ENCODE data around the gene SIAH1. TPM values are rescaled to one million over a fixed set of nuclear protein-coding genes. Genes with fewer than 3 reads are reported as not detected.
"Not testable (repeated sequence)": the region's sequence is repeated elsewhere in the genome, so short reads cannot be mapped to it uniquely, and the experiment has no call there.

The SIAH1 gene
- total RNA-seq, 4 donors from 2014 or later: 21.6 to 31.0 (median 25.9) TPM

DNA sequence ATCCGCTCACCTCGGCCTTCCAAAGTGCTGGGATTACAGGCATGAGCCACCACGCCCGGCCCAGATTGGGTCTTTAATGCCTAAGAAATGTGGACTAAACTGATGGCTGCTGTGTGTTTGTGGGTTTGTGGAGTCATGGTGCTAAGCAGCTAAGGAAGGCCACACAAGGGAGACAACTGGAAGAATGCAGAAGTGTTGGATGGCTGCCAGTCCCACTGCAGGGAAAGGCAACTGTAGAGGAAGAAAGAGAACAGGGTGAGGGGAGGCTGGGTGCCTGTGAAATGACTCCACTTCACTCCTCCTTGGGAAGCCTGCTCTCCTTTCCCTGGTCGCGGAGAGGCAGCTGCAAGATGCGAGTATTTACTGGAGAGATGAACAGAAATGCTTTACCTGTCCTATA is 23.5 kb upstream of the SIAH1 start:
- no peak for DNase-seq (ENCODE audit: extremely low spot score)
- no peaks in the 10 kb centered on the region for H3K4me1 ChIP-seq
- no peaks in the 10 kb centered on the region for H3K9me3 ChIP-seq
- no peak overlapping the region for H3K27ac ChIP-seq (replicated peaks in 1 of 4)
- TF ChIP-seq EP300 (IDR thresholded peaks at IDR 0.05) (no peak), POLR2AphosphoS5 (IDR thresholded peaks at IDR 0.05) (no peak), POLR2A (IDR thresholded peaks at IDR 0.05; ENCODE audit: low read depth) (no peak)
- TF ChIP-seq, protein P1, sequence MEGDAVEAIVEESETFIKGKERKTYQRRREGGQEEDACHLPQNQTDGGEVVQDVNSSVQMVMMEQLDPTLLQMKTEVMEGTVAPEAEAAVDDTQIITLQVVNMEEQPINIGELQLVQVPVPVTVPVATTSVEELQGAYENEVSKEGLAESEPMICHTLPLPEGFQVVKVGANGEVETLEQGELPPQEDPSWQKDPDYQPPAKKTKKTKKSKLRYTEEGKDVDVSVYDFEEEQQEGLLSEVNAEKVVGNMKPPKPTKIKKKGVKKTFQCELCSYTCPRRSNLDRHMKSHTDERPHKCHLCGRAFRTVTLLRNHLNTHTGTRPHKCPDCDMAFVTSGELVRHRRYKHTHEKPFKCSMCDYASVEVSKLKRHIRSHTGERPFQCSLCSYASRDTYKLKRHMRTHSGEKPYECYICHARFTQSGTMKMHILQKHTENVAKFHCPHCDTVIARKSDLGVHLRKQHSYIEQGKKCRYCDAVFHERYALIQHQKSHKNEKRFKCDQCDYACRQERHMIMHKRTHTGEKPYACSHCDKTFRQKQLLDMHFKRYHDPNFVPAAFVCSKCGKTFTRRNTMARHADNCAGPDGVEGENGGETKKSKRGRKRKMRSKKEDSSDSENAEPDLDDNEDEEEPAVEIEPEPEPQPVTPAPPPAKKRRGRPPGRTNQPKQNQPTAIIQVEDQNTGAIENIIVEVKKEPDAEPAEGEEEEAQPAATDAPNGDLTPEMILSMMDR (IDR thresholded peaks at IDR 0.05): no peak
- H3K4me3 ChIP-seq: no peak overlapping the region
- H3K27me3 ChIP-seq: no peaks in the 10 kb centered on the region
- intact Hi-C loops (cut with DNase I): no loop called here
- WGBS: 93% methylated on average over 5 of the region's 7 CpGs
- no peaks in the 10 kb centered on the region for H3K36me3 ChIP-seq

DNA sequence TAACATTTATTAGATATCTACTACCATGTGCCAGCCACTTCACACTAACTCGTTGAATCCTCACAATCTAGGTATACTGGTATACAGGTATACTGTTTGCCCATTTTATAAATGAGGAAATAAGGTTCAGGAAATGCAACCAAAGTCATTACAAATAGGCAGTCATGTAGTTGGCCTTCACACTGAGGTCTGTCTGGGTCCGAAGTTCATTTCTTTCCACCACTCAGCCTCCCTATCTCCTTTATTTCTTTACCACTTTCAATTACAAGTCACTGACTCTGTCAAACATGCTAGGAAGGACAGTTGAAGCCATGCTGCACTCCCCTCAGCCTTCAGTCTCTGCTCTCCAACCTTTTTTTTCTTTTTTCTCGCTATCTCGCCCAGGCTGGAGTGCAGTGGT is 20.7 kb upstream of the SIAH1 start:
- no peak for DNase-seq (ENCODE audit: extremely low spot score)
- no peak overlapping the region for H3K27ac ChIP-seq (replicated peaks in 1 of 4)
- no peak overlapping the region for H3K4me3 ChIP-seq
- H3K4me1 ChIP-seq: no peaks in the 10 kb centered on the region
- no peaks in the 10 kb centered on the region for H3K36me3 ChIP-seq
- TF ChIP-seq POLR2A (IDR thresholded peaks at IDR 0.05; ENCODE audit: low read depth): no peak
- no peak for TF ChIP-seq POLR2AphosphoS5 (IDR thresholded peaks at IDR 0.05)
- TF ChIP-seq EP300 (IDR thresholded peaks at IDR 0.05): no peak
- TF ChIP-seq, protein P1 (IDR thresholded peaks at IDR 0.05): no peak
- no peaks in the 10 kb centered on the region for H3K9me3 ChIP-seq
- H3K27me3 ChIP-seq: no peaks in the 10 kb centered on the region
- WGBS: 97% methylated on average over 4 of the region's 4 CpGs
- intact Hi-C loops (cut with DNase I): no loop called here

DNA sequence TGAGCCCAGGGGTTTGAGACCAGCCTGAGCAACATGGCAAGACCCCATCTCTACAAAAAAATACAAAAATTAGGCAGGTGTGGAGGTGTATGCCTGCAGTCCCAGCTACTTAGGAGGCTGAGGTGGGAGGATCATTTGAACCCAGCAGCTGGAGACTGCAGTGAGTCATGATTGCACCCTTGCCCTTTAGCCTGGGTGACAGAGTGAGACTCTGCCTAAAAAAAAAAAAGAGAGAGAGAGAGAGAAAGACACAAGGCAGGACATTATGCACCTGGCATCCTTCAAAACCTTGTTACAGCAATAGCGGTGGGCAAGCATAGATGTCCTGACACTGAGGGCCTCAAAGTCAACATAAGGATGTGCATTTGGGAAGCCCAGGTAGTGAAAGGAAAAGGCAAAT is 19.9 kb upstream of the SIAH1 start:
- no peaks in the 10 kb centered on the region for H3K9me3 ChIP-seq
- H3K27ac ChIP-seq (replicated peaks in 1 of 4): no peak overlapping the region
- intact Hi-C loops (cut with DNase I): no loop called here
- 73% methylated on average over 1 of the region's 1 CpG for WGBS
- TF ChIP-seq, protein P1 (IDR thresholded peaks at IDR 0.05): no peak
- TF ChIP-seq EP300 (IDR thresholded peaks at IDR 0.05) (no peak), POLR2A (IDR thresholded peaks at IDR 0.05; ENCODE audit: low read depth) (no peak), POLR2AphosphoS5 (IDR thresholded peaks at IDR 0.05) (no peak)
- H3K36me3 ChIP-seq: no peaks in the 10 kb centered on the region
- H3K4me1 ChIP-seq: no peaks in the 10 kb centered on the region
- H3K27me3 ChIP-seq: no peaks in the 10 kb centered on the region
- H3K4me3 ChIP-seq: no peak overlapping the region
- no peak for DNase-seq (ENCODE audit: extremely low spot score)

DNA sequence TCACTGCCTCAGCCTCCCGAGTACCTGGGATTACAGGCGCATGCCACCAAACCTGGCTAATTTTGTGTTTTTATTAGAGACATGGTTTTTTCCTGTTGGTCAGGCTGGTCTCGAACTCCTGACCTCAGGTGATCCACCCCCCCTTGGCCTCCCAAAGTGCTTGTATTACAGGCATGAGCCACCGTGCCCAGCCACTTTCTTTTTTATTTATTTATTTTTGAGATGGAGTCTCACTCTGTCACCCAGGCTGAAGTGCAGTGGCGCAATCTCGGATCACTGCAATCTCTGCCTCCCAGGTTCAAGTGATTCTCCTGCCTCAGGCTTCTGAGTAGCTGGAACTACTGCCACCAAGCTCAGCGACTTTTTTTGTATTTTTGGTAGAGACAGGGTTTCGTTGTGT is 17.3 kb upstream of the SIAH1 start:
- H3K27ac ChIP-seq (replicated peaks in 1 of 4); DNase-seq (ENCODE audit: extremely low spot score); intact Hi-C loops (cut with DNase I); H3K27me3 ChIP-seq; H3K9me3 ChIP-seq; H3K4me3 ChIP-seq; H3K4me1 ChIP-seq; H3K36me3 ChIP-seq: not testable (repeated sequence)
- 92% methylated on average over 8 of the region's 8 CpGs for WGBS

DNA sequence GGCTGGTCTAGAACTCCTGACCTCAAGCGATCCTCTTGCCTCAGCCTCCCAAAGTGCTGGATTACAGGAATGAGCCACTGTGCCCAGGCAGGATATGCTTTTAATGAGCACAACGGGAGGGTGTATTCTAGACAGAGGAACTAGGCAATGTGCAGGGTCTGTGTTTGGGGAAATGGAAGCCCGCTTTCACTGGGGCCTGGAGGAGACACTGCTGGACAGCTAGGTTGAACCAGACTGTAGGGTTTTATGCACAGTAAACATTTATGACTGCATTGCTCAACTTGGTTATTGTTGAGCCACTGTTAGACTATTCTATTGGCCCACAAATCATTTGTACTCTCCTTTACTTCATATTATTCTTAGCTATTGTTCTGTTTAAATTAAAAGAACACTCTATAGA is 10.2 kb upstream of the SIAH1 start:
- no peaks in the 10 kb centered on the region for H3K9me3 ChIP-seq
- H3K36me3 ChIP-seq: no peaks in the 10 kb centered on the region
- 77% methylated on average over 3 of the region's 3 CpGs for WGBS
- no peak for TF ChIP-seq POLR2A (IDR thresholded peaks at IDR 0.05; ENCODE audit: low read depth)
- no peak for TF ChIP-seq EP300 (IDR thresholded peaks at IDR 0.05)
- no peak for TF ChIP-seq POLR2AphosphoS5 (IDR thresholded peaks at IDR 0.05)
- TF ChIP-seq, protein P1 (IDR thresholded peaks at IDR 0.05): no peak
- DNase-seq (ENCODE audit: extremely low spot score): no peak
- no peaks in the 10 kb centered on the region for H3K4me1 ChIP-seq
- H3K27me3 ChIP-seq: no peaks in the 10 kb centered on the region
- intact Hi-C loops (cut with DNase I): no loop called here
- no peak overlapping the region for H3K4me3 ChIP-seq
- peak overlapping the region in 1 of 4 donors; percentile 27 for H3K27ac ChIP-seq (replicated peaks in 1 of 4)
